ENCODE results near the gene PDE4DIP. TPM values are rescaled to one million over a fixed set of nuclear protein-coding genes. Genes with fewer than 3 reads are reported as not detected.
"Not testable (repeated sequence)": the region's sequence is repeated elsewhere in the genome, so short reads cannot be mapped to it uniquely, and the experiment has no call there.

PDE4DIP gene
- total RNA-seq, 2 experiments from 2014 or later: 37.5 to 52.2 TPM

DNA sequence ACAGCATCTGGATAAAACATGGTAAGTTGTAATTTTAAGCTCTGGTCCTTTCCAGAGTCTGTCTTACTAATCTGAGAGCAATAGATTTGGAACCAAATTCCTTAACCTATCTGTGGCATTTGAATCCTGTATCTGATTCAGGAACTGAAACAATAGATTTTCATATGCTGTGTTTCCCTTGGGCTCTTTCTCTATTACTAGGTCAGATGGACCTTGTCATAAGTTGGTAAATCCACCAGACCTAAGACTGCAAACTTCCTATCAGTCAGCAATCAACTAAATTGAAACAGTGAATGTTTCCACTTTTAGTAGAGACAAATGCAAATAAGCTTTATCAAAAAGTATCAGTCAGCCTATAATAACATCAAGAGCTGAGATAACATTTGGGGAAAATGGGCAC, 85.0 kb downstream of the PDE4DIP start:
- H3K4me3 ChIP-seq (ENCODE audit: low read depth, low read length, poor library complexity, severe bottlenecking); H3K9me3 ChIP-seq (ENCODE audit: low read length); H3K36me3 ChIP-seq (ENCODE audit: insufficient read depth, low read length); BruUV-seq (replicated peaks); H4K20me1 ChIP-seq (ENCODE audit: insufficient read depth, low read length); H3K27ac ChIP-seq (ENCODE audit: low read depth, low read length, poor library complexity, severe bottlenecking); H3K9me2 ChIP-seq (ENCODE audit: insufficient read depth, low read length); H3K4me1 ChIP-seq (ENCODE audit: insufficient read depth, low read length, poor library complexity, severe bottlenecking); POLR2A ChIA-PET; CTCF ChIA-PET (ENCODE audit: unreplicated experiment); intact Hi-C loops (cut with micrococcal nuclease; ENCODE audit: unreplicated experiment); H3K79me2 ChIP-seq (ENCODE audit: insufficient read depth, low read depth, low read length): not testable (repeated sequence)
- DNase-seq (ENCODE audit: low spot score): peak; percentile 23
- Histone ChIP-seq H2AFZ (ENCODE audit: low read length) (0 out of 2 replicates have a peak overlapping the region, but pooled peaks have one; percentile 30), H3K4me2 (ENCODE audit: low read length) (peak overlapping the region; percentile 41; the same call in 1 of the 2 replicates)

DNA sequence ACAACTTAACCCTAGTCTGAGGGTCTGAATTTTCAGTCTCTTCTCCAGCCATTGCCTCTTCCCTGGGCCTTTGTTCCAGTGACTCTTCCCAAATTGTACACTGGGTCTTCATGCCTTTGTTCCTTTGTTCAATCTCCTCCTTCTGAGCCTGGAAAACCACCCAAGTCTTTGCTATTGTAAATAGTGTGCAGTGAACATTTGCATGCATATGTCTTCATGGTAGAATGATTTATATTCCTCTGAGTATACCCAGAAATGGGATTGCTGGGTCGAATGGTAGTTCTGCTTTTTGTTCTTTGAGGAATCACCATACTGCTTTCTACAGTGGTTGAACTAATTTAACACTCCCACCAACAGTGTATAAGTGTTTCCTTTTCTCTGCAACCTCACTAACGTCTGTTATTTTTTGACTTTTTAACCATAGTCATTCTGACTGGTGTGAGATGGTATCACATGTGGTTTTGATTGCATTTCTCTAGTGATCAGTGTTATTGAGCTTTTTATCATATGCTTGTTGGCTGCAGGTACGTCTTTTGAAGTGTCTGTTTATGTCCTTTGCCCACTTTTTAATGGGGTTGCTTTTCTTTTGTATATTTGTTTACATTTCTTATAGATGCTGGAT, 91.3 kb downstream of the PDE4DIP start:
- H3K79me2 ChIP-seq (ENCODE audit: insufficient read depth, low read depth, low read length); CTCF ChIA-PET (ENCODE audit: unreplicated experiment); H3K4me2 ChIP-seq (ENCODE audit: low read length); H3K36me3 ChIP-seq (ENCODE audit: insufficient read depth, low read length); H3K27ac ChIP-seq (ENCODE audit: low read depth, low read length, poor library complexity, severe bottlenecking); DNase-seq (ENCODE audit: low spot score); H3K4me1 ChIP-seq (ENCODE audit: insufficient read depth, low read length, poor library complexity, severe bottlenecking); H4K20me1 ChIP-seq (ENCODE audit: insufficient read depth, low read length); H3K9me3 ChIP-seq (ENCODE audit: low read length); H3K4me3 ChIP-seq (ENCODE audit: low read depth, low read length, poor library complexity, severe bottlenecking); intact Hi-C loops (cut with micrococcal nuclease; ENCODE audit: unreplicated experiment); POLR2A ChIA-PET; BruUV-seq (replicated peaks); H2AFZ ChIP-seq (ENCODE audit: low read length); H3K9me2 ChIP-seq (ENCODE audit: insufficient read depth, low read length): not testable (repeated sequence)

- H3K4me2 ChIP-seq (ENCODE audit: low read length); H3K9me3 ChIP-seq (ENCODE audit: low read length); H3K9me2 ChIP-seq (ENCODE audit: insufficient read depth, low read length); CTCF ChIA-PET (ENCODE audit: unreplicated experiment); H3K4me3 ChIP-seq (ENCODE audit: low read depth, low read length, poor library complexity, severe bottlenecking); POLR2A ChIA-PET; DNase-seq (ENCODE audit: low spot score); H3K36me3 ChIP-seq (ENCODE audit: insufficient read depth, low read length); intact Hi-C loops (cut with micrococcal nuclease; ENCODE audit: unreplicated experiment); H3K27ac ChIP-seq (ENCODE audit: low read depth, low read length, poor library complexity, severe bottlenecking); H2AFZ ChIP-seq (ENCODE audit: low read length); H4K20me1 ChIP-seq (ENCODE audit: insufficient read depth, low read length); H3K79me2 ChIP-seq (ENCODE audit: insufficient read depth, low read depth, low read length); BruUV-seq (replicated peaks): not testable (repeated sequence)
- peaks cover 11% of the 10 kb centered on the region for H3K4me1 ChIP-seq (ENCODE audit: insufficient read depth, low read length, poor library complexity, severe bottlenecking)
Measured at GRCh38 chr1:148942906-148943305, 98.7 kb downstream of the PDE4DIP start.

DNA sequence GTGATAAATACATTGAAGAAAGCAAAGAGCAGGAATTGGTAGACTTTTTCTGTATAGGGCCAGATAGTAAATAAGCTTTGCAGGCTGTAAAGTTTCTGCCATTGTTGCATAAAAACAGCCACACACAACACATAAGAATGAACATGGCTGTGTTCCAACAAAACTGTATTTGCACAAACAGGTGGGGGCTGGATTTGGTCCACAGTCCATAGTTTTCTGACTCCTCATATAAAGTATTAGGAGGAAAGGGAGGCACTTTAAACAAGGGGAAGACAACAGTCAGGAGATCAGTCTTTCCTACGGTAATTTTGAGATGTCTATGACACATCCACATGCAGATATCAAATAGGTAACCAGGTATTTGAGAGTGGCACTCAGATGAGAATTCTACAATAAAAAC, 100.9 kb downstream of the PDE4DIP start:
- CTCF ChIA-PET (ENCODE audit: unreplicated experiment); H3K4me3 ChIP-seq (ENCODE audit: low read depth, low read length, poor library complexity, severe bottlenecking); intact Hi-C loops (cut with micrococcal nuclease; ENCODE audit: unreplicated experiment); POLR2A ChIA-PET; BruUV-seq (replicated peaks); H3K9me3 ChIP-seq (ENCODE audit: low read length); H3K79me2 ChIP-seq (ENCODE audit: insufficient read depth, low read depth, low read length); H4K20me1 ChIP-seq (ENCODE audit: insufficient read depth, low read length); H2AFZ ChIP-seq (ENCODE audit: low read length); H3K36me3 ChIP-seq (ENCODE audit: insufficient read depth, low read length); H3K4me2 ChIP-seq (ENCODE audit: low read length); H3K9me2 ChIP-seq (ENCODE audit: insufficient read depth, low read length); DNase-seq (ENCODE audit: low spot score); H3K27ac ChIP-seq (ENCODE audit: low read depth, low read length, poor library complexity, severe bottlenecking): not testable (repeated sequence)
- H3K4me1 ChIP-seq (ENCODE audit: insufficient read depth, low read length, poor library complexity, severe bottlenecking): peaks cover 21% of the 10 kb centered on the region

- peak; percentile 82 for DNase-seq (ENCODE audit: low spot score)
- H3K9me2 ChIP-seq (ENCODE audit: insufficient read depth, low read length); CTCF ChIA-PET (ENCODE audit: unreplicated experiment); H2AFZ ChIP-seq (ENCODE audit: low read length); POLR2A ChIA-PET; intact Hi-C loops (cut with micrococcal nuclease; ENCODE audit: unreplicated experiment); H3K36me3 ChIP-seq (ENCODE audit: insufficient read depth, low read length); BruUV-seq (replicated peaks); H4K20me1 ChIP-seq (ENCODE audit: insufficient read depth, low read length); H3K9me3 ChIP-seq (ENCODE audit: low read length): not testable (repeated sequence)
- peaks cover 25% of the 10 kb centered on the region for H3K4me1 ChIP-seq (ENCODE audit: insufficient read depth, low read length, poor library complexity, severe bottlenecking)
- peak overlapping the region; percentile 88 for H3K27ac ChIP-seq (ENCODE audit: low read depth, low read length, poor library complexity, severe bottlenecking)
- H3K4me3 ChIP-seq (ENCODE audit: low read depth, low read length, poor library complexity, severe bottlenecking): peak overlapping the region; percentile 56
- H3K4me2 ChIP-seq (ENCODE audit: low read length): peak overlapping the region; percentile 73; the same call in 1 of the 2 replicates
- peaks cover 11% of the 10 kb centered on the region; the same call in 1 of the 2 replicates for H3K79me2 ChIP-seq (ENCODE audit: insufficient read depth, low read depth, low read length)
Measured at GRCh38 chr1:148948768-148949167, 104.5 kb downstream of the PDE4DIP start.
